ENCODE data around the gene ZDHHC21. TPM values are rescaled to one million over a fixed set of nuclear protein-coding genes. Genes with fewer than 3 reads are reported as not detected.

ZDHHC21 gene
- total and polyA plus RNA-seq, 2 experiments from 2014 or later: 3.3 to 5.9 TPM

GRCh38 chr9:14633906-14634565 is 59.2 kb downstream of the ZDHHC21 start:
- H3F3A ChIP-seq (ENCODE audit: insufficient read depth): no peaks in the 10 kb centered on the region
- DNase-seq: no peak
- no peak overlapping the region for H3K9ac ChIP-seq
- no peak for TF ChIP-seq EZH2 (IDR thresholded peaks at IDR 0.05; ENCODE audit: insufficient read depth, poor library complexity, severe bottlenecking)
- in situ Hi-C loops (cut with MboI): no loop called here
- H3K9me3 ChIP-seq (ENCODE audit: low read depth): no peaks in the 10 kb centered on the region
- H3K4me2 ChIP-seq (ENCODE audit: unreplicated experiment): no peak overlapping the region
- no peak overlapping the region for H3K4me3 ChIP-seq
- H3K79me2 ChIP-seq (ENCODE audit: insufficient read depth): no peaks in the 10 kb centered on the region
- H4K20me1 ChIP-seq (ENCODE audit: insufficient read depth): no peaks in the 10 kb centered on the region
- WGBS, 2 experiments (ENCODE audit: low coverage in 1 of 2, low lambda C conversion rate in 2 of 2, missing lambda C conversion rate in 2 of 2): 91 to 95% methylated on average over 7 of the region's 7 CpGs
- H2AFZ ChIP-seq: no peak overlapping the region
- H3K4me1 ChIP-seq (ENCODE audit: insufficient read depth): no peaks in the 10 kb centered on the region
- H3K36me3 ChIP-seq (ENCODE audit: low read depth): no peaks in the 10 kb centered on the region
- no peaks in the 10 kb centered on the region; the same call in 1 of the 2 replicates for H3K9me2 ChIP-seq (ENCODE audit: insufficient read depth)
- no peaks in the 10 kb centered on the region for H3K27me3 ChIP-seq (replicated peaks; ENCODE audit: insufficient read depth)
- no peak overlapping the region for H3K27ac ChIP-seq

GRCh38 chr9:14633148-14633547 is 60.1 kb downstream of the ZDHHC21 start:
- in situ Hi-C loops (cut with MboI): no loop called here

DNA sequence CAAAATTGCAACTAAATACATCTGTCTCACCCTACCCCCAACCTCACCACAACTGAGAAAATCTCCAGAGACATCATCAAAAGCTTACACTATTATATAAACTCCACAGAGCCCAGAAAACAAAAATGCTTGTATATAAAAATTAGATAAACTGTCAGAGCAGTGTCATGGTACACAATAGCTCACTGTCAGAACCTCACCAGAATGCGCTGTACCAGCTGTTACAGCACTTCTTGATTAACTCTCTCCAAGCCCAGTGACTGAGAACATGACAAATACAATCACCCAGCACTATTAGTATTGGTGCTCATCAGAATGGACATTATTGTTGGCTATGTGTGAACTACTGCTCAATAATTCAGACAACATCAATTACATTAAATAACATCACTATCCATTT is 65.7 kb downstream of the ZDHHC21 start:
- Histone ChIP-seq H2AFZ (no peak overlapping the region), H3K9me3 (ENCODE audit: low read depth) (no peaks in the 10 kb centered on the region), H3K4me1 (ENCODE audit: insufficient read depth) (no peaks in the 10 kb centered on the region), H3K36me3 (ENCODE audit: low read depth) (no peaks in the 10 kb centered on the region), H3K4me2 (ENCODE audit: unreplicated experiment) (no peak overlapping the region), H3F3A (ENCODE audit: insufficient read depth) (no peaks in the 10 kb centered on the region), H3K9me2 (ENCODE audit: insufficient read depth) (no peaks in the 10 kb centered on the region), H3K27me3 (replicated peaks; ENCODE audit: insufficient read depth) (no peaks in the 10 kb centered on the region), H3K4me3 (no peak overlapping the region), H3K9ac (no peak overlapping the region), H3K79me2 (ENCODE audit: insufficient read depth) (no peaks in the 10 kb centered on the region), H4K20me1 (ENCODE audit: insufficient read depth) (no peaks in the 10 kb centered on the region), H3K27ac (no peak overlapping the region)
- DNase-seq: no peak
- TF ChIP-seq EZH2 (IDR thresholded peaks at IDR 0.05; ENCODE audit: insufficient read depth, poor library complexity, severe bottlenecking) (no peak), EZH2phosphoT487 (IDR thresholded peaks at IDR 0.05; ENCODE audit: insufficient read depth, low read depth) (no peak)
- in situ Hi-C loops (cut with MboI): no loop called here
- WGBS, 2 experiments (ENCODE audit: low coverage in 1 of 2, low lambda C conversion rate in 2 of 2, missing lambda C conversion rate in 2 of 2): 100% methylated on average over 1 of the region's 1 CpG

More at GRCh38 chr9:14633148-14633547, 60.1 kb downstream of the ZDHHC21 start:
- no peak overlapping the region for H2AFZ ChIP-seq
- H3K9ac ChIP-seq: no peak overlapping the region
- H3K4me2 ChIP-seq (ENCODE audit: unreplicated experiment): no peak overlapping the region
- no peaks in the 10 kb centered on the region for H3K4me1 ChIP-seq (ENCODE audit: insufficient read depth)
- no peaks in the 10 kb centered on the region for H3K79me2 ChIP-seq (ENCODE audit: insufficient read depth)
- 95 to 97% methylated on average over 3 of the region's 3 CpGs for WGBS, 2 experiments (ENCODE audit: low coverage in 1 of 2, low lambda C conversion rate in 2 of 2, missing lambda C conversion rate in 2 of 2)
- no peaks in the 10 kb centered on the region for H3K9me3 ChIP-seq (ENCODE audit: low read depth)
- no peak overlapping the region for H3K27ac ChIP-seq
- no peaks in the 10 kb centered on the region; the same call in 1 of the 2 replicates for H3K9me2 ChIP-seq (ENCODE audit: insufficient read depth)
- DNase-seq: no peak
- H3K27me3 ChIP-seq (replicated peaks; ENCODE audit: insufficient read depth): no peaks in the 10 kb centered on the region
- H3K36me3 ChIP-seq (ENCODE audit: low read depth): no peaks in the 10 kb centered on the region
- H3F3A ChIP-seq (ENCODE audit: insufficient read depth): no peaks in the 10 kb centered on the region
- no peak overlapping the region for H3K4me3 ChIP-seq
- H4K20me1 ChIP-seq (ENCODE audit: insufficient read depth): no peaks in the 10 kb centered on the region
- TF ChIP-seq EZH2phosphoT487 (IDR thresholded peaks at IDR 0.05; ENCODE audit: insufficient read depth, low read depth) (no peak), EZH2 (IDR thresholded peaks at IDR 0.05; ENCODE audit: insufficient read depth, poor library complexity, severe bottlenecking) (no peak)

DNA sequence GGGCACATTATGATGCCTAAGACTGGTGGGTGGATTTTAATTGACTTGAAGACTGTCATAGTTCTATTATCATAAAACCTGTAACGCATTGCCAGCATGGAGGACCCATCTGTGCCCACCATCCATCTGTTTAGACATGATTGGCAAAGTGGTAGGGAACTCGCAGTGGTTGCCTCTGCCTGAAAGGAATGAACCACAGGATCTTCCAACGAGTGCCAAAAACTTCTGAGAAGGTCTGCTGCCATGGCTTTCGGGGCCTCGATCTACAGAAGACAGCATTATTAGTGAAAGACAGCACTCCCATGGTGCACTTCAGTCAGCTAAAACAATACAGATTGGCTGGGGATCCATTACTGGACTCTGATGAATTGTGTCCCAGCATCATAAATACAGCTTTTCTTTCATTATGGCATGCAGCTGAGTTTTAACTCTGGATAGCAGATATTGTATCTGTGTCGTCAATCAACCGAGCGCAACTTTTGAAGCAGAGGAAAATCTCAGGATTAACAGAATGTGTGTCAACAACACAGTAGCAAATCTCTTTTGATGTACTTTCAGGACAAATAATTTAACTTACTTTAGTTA is 74.3 kb downstream of the ZDHHC21 start:
- no peak for TF ChIP-seq EZH2 (IDR thresholded peaks at IDR 0.05; ENCODE audit: insufficient read depth, poor library complexity, severe bottlenecking)
- TF ChIP-seq EZH2phosphoT487 (IDR thresholded peaks at IDR 0.05; ENCODE audit: insufficient read depth, low read depth): no peak
- Histone ChIP-seq H3K36me3 (ENCODE audit: low read depth) (no peaks in the 10 kb centered on the region), H4K20me1 (ENCODE audit: insufficient read depth) (no peaks in the 10 kb centered on the region), H3K79me2 (ENCODE audit: insufficient read depth) (no peaks in the 10 kb centered on the region), H3K4me3 (no peak overlapping the region), H3K27ac (no peak overlapping the region), H3K27me3 (replicated peaks; ENCODE audit: insufficient read depth) (no peaks in the 10 kb centered on the region), H3K9me2 (ENCODE audit: insufficient read depth) (no peaks in the 10 kb centered on the region), H3K4me2 (ENCODE audit: unreplicated experiment) (no peak overlapping the region), H3K9ac (no peak overlapping the region), H3F3A (ENCODE audit: insufficient read depth) (no peaks in the 10 kb centered on the region), H2AFZ (no peak overlapping the region), H3K9me3 (ENCODE audit: low read depth) (no peaks in the 10 kb centered on the region), H3K4me1 (ENCODE audit: insufficient read depth) (no peaks in the 10 kb centered on the region)
- WGBS, 2 experiments (ENCODE audit: low coverage in 1 of 2, low lambda C conversion rate in 2 of 2, missing lambda C conversion rate in 2 of 2): 92 to 96% methylated on average over 8 of the region's 8 CpGs
- in situ Hi-C loops (cut with MboI): loop anchor here (10.0 to 25.0 kb wide), 2 partner anchors 146 to 518 kb away; no protein-coding TSS in a partner anchor
- DNase-seq: no peak
